Activated CD8-positive, alpha-beta T cell treated with anti-CD3 and anti-CD28 coated beads, Interleukin-2, amount 10 ng/mL, durations not matched to agents 7 days and 5 days (primary cell): ENCODE data around the gene OR52R1. TPM values are rescaled to one million over a fixed set of nuclear protein-coding genes. Genes with fewer than 3 reads are reported as not detected.

Experiments used
- ATAC-seq: fragments of 150-1000 bp; cut with Tn5 transposase; one replicate; pipeline ENCODE4 v1.10.0; 2021; ENCODE audit warnings: moderate library complexity
- CTCF ChIA-PET: fragments of 350-600 bp; sonication (Branson Sonifier 250); formaldehyde crosslinking; loops from one replicate; lab custom pipeline; 2021; ENCODE audit warnings: antibody characterized with exemption; lab: Charles Lee
- POLR2A ChIA-PET: fragments of 350-600 bp; sonication (Branson Sonifier 250); formaldehyde crosslinking; loops from one replicate; lab custom pipeline; 2021; ENCODE audit warnings: antibody characterized with exemption; lab: Charles Lee
- DNase-seq: peaks from one replicate; pipeline ENCODE4 v3.0.0-alpha.2; 2020
- H3K27ac Mint-ChIP-seq: one replicate; pipeline ENCODE4 v1.8.0; 2021; ENCODE audit warnings: mild to moderate bottlenecking, mixed read lengths
- H3K27me3 Mint-ChIP-seq: one replicate; pipeline ENCODE4 v1.8.0; 2021; ENCODE audit warnings: low read depth, mixed read lengths
- H3K36me3 Mint-ChIP-seq: one replicate; pipeline ENCODE4 v1.8.0; 2021; ENCODE audit warnings: low read depth, mixed read lengths
- H3K4me1 Mint-ChIP-seq: one replicate; pipeline ENCODE4 v1.8.0; 2021; ENCODE audit warnings: low read depth, mixed read lengths
- H3K4me3 Mint-ChIP-seq: one replicate; pipeline ENCODE4 v1.8.0; 2021; ENCODE audit warnings: mild to moderate bottlenecking, mixed read lengths
- H3K9me3 Mint-ChIP-seq: one replicate; pipeline ENCODE4 v1.8.0; 2022; ENCODE audit warnings: mixed read lengths; ENCODE audit not compliant: insufficient read depth
- total RNA-seq, 2 experiments: library from RNA; stranded (reverse); gene quantifications; one replicate each; pipeline ENCODE4 v1.2.3, GENCODE V29; 2021

OR52R1 gene
- total RNA-seq, 2 experiments from 2014 or later: not detected

- ChIA-PET POLR2A (no interaction called here), CTCF (no interaction called here)
- H3K36me3 Mint-ChIP-seq: no peaks in the 10 kb centered on the region
- no peaks in the 10 kb centered on the region for H3K9me3 Mint-ChIP-seq
- ATAC-seq: no peak
- no peaks in the 10 kb centered on the region for H3K27me3 Mint-ChIP-seq
- DNase-seq: no peak
- no peaks in the 10 kb centered on the region for H3K4me1 Mint-ChIP-seq
- H3K27ac Mint-ChIP-seq: no peak overlapping the region
- H3K4me3 Mint-ChIP-seq: no peak overlapping the region
Observed at GRCh38 chr11:4798427-4799183, 5.6 kb downstream of the OR52R1 start.

- Mint-ChIP-seq H3K27ac (no peak overlapping the region), H3K27me3 (no peaks in the 10 kb centered on the region), H3K36me3 (no peaks in the 10 kb centered on the region), H3K4me1 (no peaks in the 10 kb centered on the region), H3K4me3 (no peak overlapping the region), H3K9me3 (no peaks in the 10 kb centered on the region)
- ChIA-PET CTCF (no interaction called here), POLR2A (no interaction called here)
- no peak for DNase-seq
- ATAC-seq: no peak
Observed at GRCh38 chr11:4797206-4797605, 7.0 kb downstream of the OR52R1 start.

DNA sequence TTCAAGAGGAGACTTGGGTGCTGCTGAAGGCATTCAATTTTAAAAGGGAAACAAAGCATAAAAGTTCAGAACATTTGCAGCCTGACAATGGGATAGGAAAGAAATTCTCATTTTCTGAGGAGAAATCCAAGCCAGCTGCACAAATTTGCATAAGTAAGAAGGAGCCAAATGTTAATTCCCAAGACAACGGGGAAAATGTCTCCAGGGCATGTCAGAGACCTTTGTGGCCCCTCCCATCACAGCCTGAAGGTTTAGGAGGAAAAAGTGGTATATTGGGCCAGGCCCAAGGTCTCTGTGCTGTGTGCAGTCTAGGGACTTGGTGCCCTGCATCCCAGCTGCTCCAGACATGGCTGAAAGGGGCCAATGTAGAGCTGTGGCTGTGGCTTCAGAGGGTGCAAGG is 21.7 kb downstream of the OR52R1 start:
- ATAC-seq (no peak), DNase-seq (no peak)
- ChIA-PET POLR2A (no interaction called here), CTCF (no interaction called here)
- Mint-ChIP-seq H3K36me3 (no peaks in the 10 kb centered on the region), H3K27ac (no peak overlapping the region), H3K4me3 (no peak overlapping the region), H3K4me1 (no peaks in the 10 kb centered on the region), H3K27me3 (peaks cover 2% of the 10 kb centered on the region), H3K9me3 (no peaks in the 10 kb centered on the region)

DNA sequence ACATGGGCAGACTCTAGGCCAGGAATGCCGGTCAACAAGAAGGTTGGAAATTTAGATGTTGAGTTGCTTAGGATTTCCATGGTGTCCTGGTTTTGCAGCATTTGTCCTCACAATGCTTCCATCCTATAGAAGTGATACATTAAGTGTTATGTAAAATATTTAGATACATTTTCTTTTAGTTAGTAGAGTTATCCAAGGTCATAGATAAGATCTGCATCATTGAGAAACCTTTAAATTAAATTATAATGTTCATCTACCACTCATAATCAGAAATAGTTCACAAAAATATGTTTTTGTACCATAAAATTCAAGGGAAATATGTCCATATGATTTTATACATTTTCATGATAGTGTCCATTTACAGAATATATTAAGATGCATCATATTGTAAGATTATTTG is 34.3 kb downstream of the OR52R1 start, which contains the start of gene OR51F1:
Gene OR51F1, minus strand, starts transcription at position 101 of the 400 bp plus-strand sequence. Its CDS starts 0 bp downstream, at position 101.
- H3K9me3 Mint-ChIP-seq: no peaks in the 10 kb centered on the region
- H3K27ac Mint-ChIP-seq: no peak within 1 kb of the TSS
- no peak for DNase-seq
- ChIA-PET CTCF (no interaction called here), POLR2A (no interaction called here)
- no peak within 1 kb of the TSS for H3K4me3 Mint-ChIP-seq
- H3K4me1 Mint-ChIP-seq: no peaks in the 10 kb centered on the region
- no peaks in the 10 kb centered on the region for H3K27me3 Mint-ChIP-seq
- H3K36me3 Mint-ChIP-seq: no peaks in the 10 kb centered on the region
- no peak for ATAC-seq

DNA sequence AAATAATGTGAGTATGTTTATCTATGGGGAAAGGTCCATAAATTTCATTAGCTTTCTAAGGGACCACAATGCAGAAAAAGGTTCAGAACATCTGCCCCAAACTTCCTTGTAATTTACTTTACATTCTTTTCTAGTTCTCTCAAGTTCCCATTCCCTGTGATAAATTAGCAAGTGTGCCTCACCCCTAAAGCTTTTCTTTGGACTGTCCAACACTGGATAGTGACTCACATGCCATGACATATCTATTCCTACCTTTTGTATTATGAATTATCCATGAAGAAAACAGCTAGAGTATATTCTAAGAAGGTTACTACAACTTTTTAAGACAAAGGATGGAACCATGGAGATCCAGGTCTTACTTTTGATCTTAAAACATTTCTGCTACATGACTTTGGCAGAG is 36.1 kb downstream of the OR52R1 start:
- ChIA-PET POLR2A (no interaction called here), CTCF (no interaction called here)
- DNase-seq: no peak
- H3K4me1 Mint-ChIP-seq: no peaks in the 10 kb centered on the region
- H3K27ac Mint-ChIP-seq: no peak overlapping the region
- no peaks in the 10 kb centered on the region for H3K27me3 Mint-ChIP-seq
- ATAC-seq: no peak
- no peaks in the 10 kb centered on the region for H3K36me3 Mint-ChIP-seq
- no peak overlapping the region for H3K4me3 Mint-ChIP-seq
- no peaks in the 10 kb centered on the region for H3K9me3 Mint-ChIP-seq

- Mint-ChIP-seq H3K9me3 (no peaks in the 10 kb centered on the region), H3K4me3 (no peak overlapping the region), H3K27ac (no peak overlapping the region), H3K36me3 (no peaks in the 10 kb centered on the region), H3K27me3 (no peaks in the 10 kb centered on the region), H3K4me1 (no peaks in the 10 kb centered on the region)
- ChIA-PET CTCF (no interaction called here), POLR2A (no interaction called here)
- no peak for ATAC-seq
- no peak for DNase-seq
Observed at GRCh38 chr11:4766420-4767043, 37.6 kb downstream of the OR52R1 start.

GRCh38 chr11:4763096-4763495 is 41.1 kb downstream of the OR52R1 start:
- no peak for DNase-seq
- ChIA-PET POLR2A (no interaction called here), CTCF (no interaction called here)
- Mint-ChIP-seq H3K4me3 (no peak overlapping the region), H3K27ac (no peak overlapping the region), H3K9me3 (no peaks in the 10 kb centered on the region), H3K27me3 (no peaks in the 10 kb centered on the region), H3K36me3 (no peaks in the 10 kb centered on the region), H3K4me1 (no peaks in the 10 kb centered on the region)
- ATAC-seq: no peak

Other genes starting within 250 kb of the OR52R1 start
- gene OR52I2, start 222.6 kb downstream of the OR52R1 start, total RNA-seq: not detected
- gene OR52I1, start 210.3 kb downstream of the OR52R1 start, total RNA-seq: not detected
- 10 to 100 TPM; 10.8 to 12.3 TPM for gene TRIM68, start 196.1 kb downstream of the OR52R1 start, total RNA-seq
- not detected for gene OR51D1, start 166.9 kb downstream of the OR52R1 start, total RNA-seq
- gene OR51E1, start 160.4 kb downstream of the OR52R1 start, total RNA-seq: not detected
- not detected for gene OR51E2, start 106.5 kb downstream of the OR52R1 start, total RNA-seq
- gene MMP26, start 99.6 kb downstream of the OR52R1 start, total RNA-seq: not detected
- gene OR51F1, start 34.4 kb downstream of the OR52R1 start, total RNA-seq: not detected
- not detected for gene OR51F2, start 16.9 kb upstream of the OR52R1 start, total RNA-seq
- gene OR51S1, start 44.8 kb upstream of the OR52R1 start, total RNA-seq: not detected
- not detected for gene OR51T1, start 77.5 kb upstream of the OR52R1 start, total RNA-seq
- gene OR51A7, start 99.4 kb upstream of the OR52R1 start, total RNA-seq: not detected
- not detected for gene OR51G2, start 115.0 kb upstream of the OR52R1 start, total RNA-seq
- not detected for gene OR51G1, start 120.0 kb upstream of the OR52R1 start, total RNA-seq
- not detected for gene OR51A4, start 143.2 kb upstream of the OR52R1 start, total RNA-seq
- gene OR51A2, start 151.3 kb upstream of the OR52R1 start, total RNA-seq: not detected
- gene OR51L1, start 190.5 kb upstream of the OR52R1 start, total RNA-seq: not detected
- not detected for gene OR52J3, start 242.1 kb upstream of the OR52R1 start, total RNA-seq